Testis (tissue), 3 donors: ENCODE results near the gene ADAMTS7. TPM values are rescaled to one million over a fixed set of nuclear protein-coding genes. Genes with fewer than 3 reads are reported as not detected.
"Not testable (repeated sequence)": the region's sequence is repeated elsewhere in the genome, so short reads cannot be mapped to it uniquely, and the experiment has no call there.

Experiments used
- DNase-seq: peaks from one replicate; pipeline ENCODE4 v3.0.0-alpha.2; 2019
- H3K27ac ChIP-seq, 2 donors: fragments of 200-600 bp; sonication (generic); one replicate each; pipeline ENCODE4 v1.5.1; 2019
- H3K27me3 ChIP-seq: fragments of 200-600 bp; sonication (generic); one replicate; pipeline ENCODE4 v1.5.1; 2019
- H3K36me3 ChIP-seq: fragments of 200-600 bp; sonication (generic); one replicate; pipeline ENCODE4 v1.5.1; 2017; ENCODE audit warnings: low read depth; ENCODE audit errors: missing control alignments
- H3K4me1 ChIP-seq: fragments of 200-600 bp; sonication (generic); one replicate; pipeline ENCODE4 v1.5.1; 2019
- H3K4me3 ChIP-seq, 2 donors: fragments of 200-600 bp; sonication (generic); one replicate each; pipeline ENCODE4 v1.5.1; 2017 to 2019
- H3K9me3 ChIP-seq: fragments of 200-600 bp; sonication (generic); one replicate; pipeline ENCODE4 v1.5.1; 2017
- POLR2A ChIP-seq: fragments of 450-650 bp; IDR thresholded peaks from one replicate; pipeline ENCODE4 v1.6.1; 2017; ENCODE audit warnings: antibody characterized with exemption, mild to moderate bottlenecking, moderate library complexity
- WGBS, 2 donors: methylation state at CpG; one replicate each; pipeline ENCODE4 v1.1.5; 2018; 5-methylcytosine and 5-hydroxymethylcytosine counted together
- intact Hi-C: fragments of 100-400 bp; cut with DNase I; formaldehyde crosslinking; loops from one replicate; pipeline ENCODE4 v1.15.1; 2023; ENCODE audit warnings: low total_unique reads
- polyA plus RNA-seq: library from polyadenylated mRNA; stranded (reverse); fragments of 350-450 nt; fragmentation: Illumina TruSeq; extraction: RNeasy Lipid Tissue Mini Kit (QIAGEN cat#74804); gene quantifications from one replicate; pipeline ENCODE4 v1.2.3, GENCODE V29; 2014; ENCODE audit warnings: low read depth, low replicate concordance; ENCODE audit not compliant: insufficient read depth
- total RNA-seq, 2 donors: library from RNA; depleted of rRNA; stranded (reverse); fragments of >200 nt; gene quantifications; one replicate each; pipeline ENCODE4 v1.2.3, GENCODE V29; 2016
- TF ChIP-seq, protein P1 (sequence below), 3 experiments: fragments of 450-650 bp in 2 of 3; fragments of 200-600 bp in 1 of 3; sonication (generic) in 1 of 3; IDR thresholded peaks; one replicate each; pipeline ENCODE4 v1.5.1; 2016 to 2019; ENCODE audit warnings: antibody characterized with exemption in 3 of 3, mild to moderate bottlenecking in 2 of 3, moderate library complexity in 1 of 3

Gene ADAMTS7
- total and polyA plus RNA-seq, 3 donors from 2014 or later, result 5.7 to 11.9 (median 11.6) TPM

DNA sequence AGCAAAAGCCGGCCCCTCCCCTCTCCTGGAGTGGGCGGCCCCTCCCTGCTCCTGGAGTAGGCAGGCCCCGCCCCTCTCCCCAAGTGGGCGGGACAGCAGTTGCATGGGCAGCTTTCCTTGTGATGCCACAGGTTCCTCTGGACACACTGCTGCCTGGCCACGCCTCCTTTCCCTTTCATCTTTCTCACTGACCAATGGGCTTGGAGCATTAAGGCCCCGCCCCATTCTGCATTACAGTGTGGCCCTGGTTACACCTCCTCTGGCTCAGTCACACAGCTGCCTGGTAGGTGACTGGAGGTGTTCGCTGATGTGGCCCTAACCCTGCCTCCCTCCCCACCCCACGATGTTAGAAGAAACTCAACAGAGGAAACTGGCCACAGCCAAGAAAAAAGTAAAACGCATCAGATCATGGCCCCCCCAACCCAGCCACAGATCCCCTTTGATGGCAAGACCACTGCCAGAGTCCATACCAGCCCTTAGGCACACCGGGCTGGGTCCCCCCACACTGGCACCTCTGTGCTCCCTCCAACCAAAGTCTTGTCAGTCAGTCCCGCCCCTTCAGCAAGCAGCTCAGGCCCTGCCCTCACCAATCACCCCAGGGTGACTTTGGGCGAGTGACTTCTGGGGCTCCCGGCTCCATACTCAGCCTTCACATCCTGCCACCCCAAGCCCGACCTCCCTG lies 84.3 kb downstream of the ADAMTS7 start:
- H3K27ac ChIP-seq, result no peak overlapping the region
- TF ChIP-seq POLR2A, result no peak
- TF ChIP-seq, protein P1, sequence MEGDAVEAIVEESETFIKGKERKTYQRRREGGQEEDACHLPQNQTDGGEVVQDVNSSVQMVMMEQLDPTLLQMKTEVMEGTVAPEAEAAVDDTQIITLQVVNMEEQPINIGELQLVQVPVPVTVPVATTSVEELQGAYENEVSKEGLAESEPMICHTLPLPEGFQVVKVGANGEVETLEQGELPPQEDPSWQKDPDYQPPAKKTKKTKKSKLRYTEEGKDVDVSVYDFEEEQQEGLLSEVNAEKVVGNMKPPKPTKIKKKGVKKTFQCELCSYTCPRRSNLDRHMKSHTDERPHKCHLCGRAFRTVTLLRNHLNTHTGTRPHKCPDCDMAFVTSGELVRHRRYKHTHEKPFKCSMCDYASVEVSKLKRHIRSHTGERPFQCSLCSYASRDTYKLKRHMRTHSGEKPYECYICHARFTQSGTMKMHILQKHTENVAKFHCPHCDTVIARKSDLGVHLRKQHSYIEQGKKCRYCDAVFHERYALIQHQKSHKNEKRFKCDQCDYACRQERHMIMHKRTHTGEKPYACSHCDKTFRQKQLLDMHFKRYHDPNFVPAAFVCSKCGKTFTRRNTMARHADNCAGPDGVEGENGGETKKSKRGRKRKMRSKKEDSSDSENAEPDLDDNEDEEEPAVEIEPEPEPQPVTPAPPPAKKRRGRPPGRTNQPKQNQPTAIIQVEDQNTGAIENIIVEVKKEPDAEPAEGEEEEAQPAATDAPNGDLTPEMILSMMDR (IDR thresholded peaks at IDR 0.05), result no peak
- no peaks in the 10 kb centered on the region for H3K4me1 ChIP-seq
- intact Hi-C loops, result no loop called here
- 79 to 83% methylated on average over 13 to 14 of the region's 14 CpGs for WGBS, 2 donors
- H3K36me3 ChIP-seq, result no peaks in the 10 kb centered on the region
- no peaks in the 10 kb centered on the region for H3K27me3 ChIP-seq
- DNase-seq, result peak; percentile 63
- no peaks in the 10 kb centered on the region for H3K9me3 ChIP-seq
- H3K4me3 ChIP-seq, result no peak overlapping the region

DNA sequence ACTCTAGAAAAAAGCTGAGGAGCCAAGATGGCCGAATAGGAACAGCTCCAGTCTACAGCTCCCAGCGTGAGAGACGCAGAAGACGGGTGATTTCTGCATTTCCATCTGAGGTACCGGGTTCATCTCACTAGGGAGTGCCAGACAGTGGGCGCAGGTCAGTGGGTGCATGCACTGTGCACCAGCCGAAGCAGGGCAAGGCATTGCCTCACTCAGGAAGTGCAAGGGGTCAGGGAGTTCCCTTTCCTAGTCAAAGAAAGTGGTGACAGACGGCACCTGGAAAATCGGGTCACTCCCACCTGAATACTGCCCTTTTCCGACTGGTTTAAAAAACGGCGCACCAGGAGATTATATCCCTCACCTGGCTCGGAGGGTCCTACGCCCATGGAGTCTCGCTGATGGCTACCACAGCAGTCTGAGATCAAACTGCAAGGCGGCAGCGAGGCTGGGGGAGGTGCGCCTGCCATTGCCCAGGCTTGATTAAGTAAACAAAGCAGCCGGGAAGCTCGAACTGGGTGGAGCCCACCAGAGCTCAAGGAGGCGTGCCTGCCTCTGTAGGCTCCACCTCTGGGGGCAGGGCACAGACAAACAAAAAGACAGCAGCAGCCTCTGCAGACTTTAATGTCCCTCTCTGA lies 91.3 kb downstream of the ADAMTS7 start:
- WGBS, 2 donors, result 76 to 86% methylated on average over 15 to 21 of the region's 21 CpGs
- H3K4me3 ChIP-seq, H3K4me1 ChIP-seq, H3K9me3 ChIP-seq, DNase-seq, H3K27ac ChIP-seq, intact Hi-C loops, H3K36me3 ChIP-seq, H3K27me3 ChIP-seq: not testable (repeated sequence)

DNA sequence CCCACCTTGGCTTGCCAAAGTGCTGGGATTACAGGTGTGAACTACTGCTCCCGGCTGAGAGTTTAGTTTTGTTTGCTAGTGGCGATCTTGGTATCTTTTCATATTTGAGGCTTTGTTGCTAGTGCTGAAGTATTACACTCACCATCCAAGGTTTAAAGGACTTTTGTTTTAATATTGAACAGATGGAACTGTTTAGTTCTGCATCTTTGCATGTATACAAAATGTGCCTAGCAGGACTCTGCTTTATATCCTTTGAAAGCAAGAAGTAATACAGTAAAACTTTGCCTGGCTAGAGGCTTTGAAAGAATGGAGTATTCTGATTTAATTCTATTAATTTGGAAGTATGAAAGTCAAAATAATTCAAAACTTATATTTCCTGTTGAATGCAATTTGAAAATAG lies 92.4 kb downstream of the ADAMTS7 start:
- no peaks in the 10 kb centered on the region for H3K9me3 ChIP-seq
- TF ChIP-seq, protein P1 (IDR thresholded peaks at IDR 0.05), result no peak
- no peak for TF ChIP-seq POLR2A
- H3K27me3 ChIP-seq, result no peaks in the 10 kb centered on the region
- H3K4me3 ChIP-seq, result no peak overlapping the region
- no peaks in the 10 kb centered on the region for H3K36me3 ChIP-seq
- no peak overlapping the region for H3K27ac ChIP-seq
- WGBS, 2 donors, result 86 to 91% methylated on average over 2 of the region's 2 CpGs
- no peaks in the 10 kb centered on the region for H3K4me1 ChIP-seq
- intact Hi-C loops, result no loop called here
- no peak for DNase-seq

DNA sequence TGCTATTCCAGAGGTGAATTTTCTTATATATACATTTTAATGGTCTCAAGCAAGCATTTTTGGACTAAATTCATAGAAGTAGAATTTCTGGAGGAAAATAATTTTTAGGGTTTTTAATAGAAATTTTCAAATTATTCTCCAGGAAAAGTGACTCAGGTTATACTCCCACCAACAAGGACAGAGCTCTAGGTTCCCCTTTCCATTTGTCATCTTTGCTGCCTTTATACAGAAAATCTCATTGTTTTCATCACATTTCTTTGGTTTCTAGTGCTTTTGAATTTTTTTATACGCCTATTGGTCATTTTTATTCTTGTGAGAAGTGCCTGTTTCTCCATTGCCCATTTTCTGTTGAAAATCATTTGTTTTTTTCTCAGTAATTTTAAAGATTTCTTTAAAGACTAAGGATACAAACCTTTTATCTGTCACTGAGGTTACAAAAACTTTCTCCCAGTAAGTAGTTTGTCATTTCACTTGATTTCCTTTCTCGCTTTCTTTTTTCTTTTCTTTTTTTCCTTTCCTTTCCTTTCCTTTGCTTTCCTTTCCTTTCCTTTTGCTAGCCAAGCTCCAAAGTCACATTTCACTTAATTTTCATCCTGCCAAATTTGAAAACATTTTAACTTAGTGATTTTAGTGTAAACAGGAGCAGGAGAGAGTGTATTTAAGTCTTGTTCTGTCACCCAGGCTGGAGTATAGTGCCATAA lies 93.2 kb downstream of the ADAMTS7 start:
- Histone ChIP-seq H3K4me3 (no peak overlapping the region), H3K9me3 (no peaks in the 10 kb centered on the region), H3K4me1 (no peaks in the 10 kb centered on the region), H3K27ac (no peak overlapping the region), H3K27me3 (no peaks in the 10 kb centered on the region), H3K36me3 (no peaks in the 10 kb centered on the region)
- 95 to 98% methylated on average over 2 of the region's 2 CpGs for WGBS, 2 donors
- no peak for DNase-seq
- intact Hi-C loops, result no loop called here
- TF ChIP-seq, protein P1 (IDR thresholded peaks at IDR 0.05), result no peak
- no peak for TF ChIP-seq POLR2A

DNA sequence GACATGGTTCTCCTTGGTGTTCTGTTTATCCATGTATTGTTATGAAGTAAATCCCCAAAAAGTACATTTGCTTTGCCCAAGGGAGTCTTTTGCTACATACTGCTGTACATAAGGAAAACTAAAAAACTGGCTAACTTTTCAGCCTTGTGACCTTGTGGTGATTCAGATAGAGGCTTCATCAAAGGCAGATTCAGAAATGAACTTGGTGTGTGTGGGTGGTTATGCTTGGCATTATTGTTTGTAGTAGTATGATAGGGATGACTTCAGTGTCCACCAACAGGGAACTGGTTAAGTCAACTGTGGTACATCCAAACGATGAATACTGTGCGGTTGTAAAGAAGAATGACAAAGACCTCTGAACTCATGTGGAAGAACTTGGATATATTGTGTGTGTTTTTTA lies 94.6 kb downstream of the ADAMTS7 start:
- Histone ChIP-seq H3K36me3 (no peaks in the 10 kb centered on the region), H3K9me3 (no peaks in the 10 kb centered on the region), H3K4me1 (no peaks in the 10 kb centered on the region), H3K27me3 (no peaks in the 10 kb centered on the region), H3K27ac (no peak overlapping the region), H3K4me3 (no peak overlapping the region)
- intact Hi-C loops, result no loop called here
- 74 to 82% methylated on average over 2 of the region's 2 CpGs for WGBS, 2 donors
- no peak for TF ChIP-seq POLR2A
- TF ChIP-seq, protein P1 (IDR thresholded peaks at IDR 0.05), result no peak
- DNase-seq, result no peak
